Endodermal cell (in vitro differentiated cells): ENCODE data around the gene CD3E. TPM values are rescaled to one million over a fixed set of nuclear protein-coding genes. Genes with fewer than 3 reads are reported as not detected.

Source experiments
- DNase-seq: peaks from one replicate; pipeline ENCODE4 v3.0.0-alpha.2; 2017
- H3K27ac ChIP-seq: 2 replicates; pipeline ENCODE4 v1.5.1; 2013; ENCODE audit warnings: mild to moderate bottlenecking, low read depth, low read length, moderate library complexity
- H3K27me3 ChIP-seq: 2 replicates; pipeline ENCODE4 v1.6.1; 2013; ENCODE audit warnings: mild to moderate bottlenecking, low read length, moderate library complexity; ENCODE audit not compliant: insufficient read depth, control insufficient read depth, poor library complexity, severe bottlenecking
- H3K36me3 ChIP-seq: 2 replicates; pipeline ENCODE4 v1.7.0; 2013; ENCODE audit warnings: mild to moderate bottlenecking, low read length, moderate library complexity; ENCODE audit not compliant: control insufficient read depth, insufficient read depth
- H3K4me1 ChIP-seq: one replicate; pipeline ENCODE4 v1.7.0; 2013; ENCODE audit warnings: low read length; ENCODE audit not compliant: control insufficient read depth, insufficient read depth
- H3K4me3 ChIP-seq: 2 replicates; pipeline ENCODE4 v1.5.1; 2013; ENCODE audit warnings: mild to moderate bottlenecking, low read length, moderate library complexity
- H3K9ac ChIP-seq: 2 replicates; pipeline ENCODE4 v1.6.1; 2013; ENCODE audit warnings: mild to moderate bottlenecking, low read length, moderate library complexity; ENCODE audit not compliant: poor library complexity, severe bottlenecking; ENCODE audit errors: extremely low read depth
- H3K9me3 ChIP-seq: 2 replicates; pipeline ENCODE4 v1.6.1; 2013; ENCODE audit warnings: mild to moderate bottlenecking, low read length, moderate library complexity; ENCODE audit not compliant: control insufficient read depth
- H3K27ac Mint-ChIP-seq: 2 replicates; pipeline ENCODE4 v1.8.0; 2020; ENCODE audit warnings: mixed read lengths
- H3K27me3 Mint-ChIP-seq: 2 replicates; pipeline ENCODE4 v1.8.0; 2021; ENCODE audit warnings: mild to moderate bottlenecking, mixed read lengths; ENCODE audit not compliant: insufficient read depth
- H3K36me3 Mint-ChIP-seq: 2 replicates; pipeline ENCODE4 v1.8.0; 2020; ENCODE audit warnings: low read depth, mixed read lengths
- H3K4me1 Mint-ChIP-seq: 2 replicates; pipeline ENCODE4 v1.8.0; 2020; ENCODE audit warnings: mixed read lengths
- H3K4me3 Mint-ChIP-seq: 2 replicates; pipeline ENCODE4 v1.8.0; 2020; ENCODE audit warnings: mild to moderate bottlenecking, moderate library complexity, mixed read lengths
- H3K9me3 Mint-ChIP-seq: 2 replicates; pipeline ENCODE4 v1.8.0; 2020; ENCODE audit warnings: mild to moderate bottlenecking, mixed read lengths
- WGBS, 2 experiments: methylation state at CpG; one replicate each; pipeline versions ENCODE4 v1.1.5 to v1.1.7; 2013; ENCODE audit warnings: missing lambda C conversion rate in 2 of 2, mixed read lengths in 1 of 2; ENCODE audit not compliant: insufficient coverage in 1 of 2, insufficient read length in 1 of 2; 5-methylcytosine and 5-hydroxymethylcytosine counted together
- total RNA-seq, 2 donors: library from RNA; stranded (reverse); fragmentation: NEBNext Ultra II Directional in 1 of 2; extraction: Animal tissue kit (Norgen Biotek cat#: 25700) in 1 of 2; gene quantifications; 2 replicates in 1 of 2; 3 replicates in 1 of 2; pipeline ENCODE4 v1.2.1, GENCODE V29; 2021
- TF ChIP-seq, protein P1 (sequence below): fragments of 200-600 bp; sonication (generic); conservative IDR thresholded peaks from 2 replicates; pipeline ENCODE4 v1.5.0; 2021; ENCODE audit warnings: antibody characterized with exemption, mild to moderate bottlenecking

The CD3E gene
- total RNA-seq, 2 donors from 2014 or later = 0.29 TPM; not detected in 1

DNA sequence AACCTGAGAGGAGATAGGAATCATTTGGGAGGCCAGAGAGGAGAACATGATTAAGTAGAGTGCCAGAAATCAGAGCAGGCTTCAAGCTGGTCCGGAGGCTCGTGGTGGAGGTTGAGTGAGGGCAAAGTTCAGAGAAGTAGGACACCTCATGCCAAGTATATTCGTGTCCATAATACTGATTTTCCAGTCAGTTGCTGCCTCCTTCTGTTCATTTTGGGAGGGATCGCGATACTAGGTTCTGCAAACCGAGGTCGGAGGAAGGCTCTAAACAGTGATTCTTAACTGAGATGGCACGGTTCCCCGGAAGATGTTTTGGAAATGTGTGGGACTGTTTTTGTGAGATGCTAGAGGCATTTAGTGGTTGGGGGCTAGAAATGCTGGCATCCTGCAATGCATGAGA lies 13.6 kb upstream of the CD3E start:
- H3K27me3 Mint-ChIP-seq = peaks cover 39% of the 10 kb centered on the region
- Histone ChIP-seq H3K27ac (no peak overlapping the region), H3K4me3 (no peak overlapping the region), H3K27me3 (peaks cover 18% of the 10 kb centered on the region), H3K9ac (no peak overlapping the region), H3K36me3 (no peaks in the 10 kb centered on the region), H3K9me3 (no peaks in the 10 kb centered on the region), H3K4me1 (no peaks in the 10 kb centered on the region)
- DNase-seq = peak; percentile 73
- WGBS, 2 experiments = 42 to 47% methylated on average over 9 of the region's 9 CpGs
- no peaks in the 10 kb centered on the region for H3K4me1 Mint-ChIP-seq
- no peaks in the 10 kb centered on the region for H3K36me3 Mint-ChIP-seq
- H3K9me3 Mint-ChIP-seq = peaks cover 3% of the 10 kb centered on the region
- TF ChIP-seq, protein P1, sequence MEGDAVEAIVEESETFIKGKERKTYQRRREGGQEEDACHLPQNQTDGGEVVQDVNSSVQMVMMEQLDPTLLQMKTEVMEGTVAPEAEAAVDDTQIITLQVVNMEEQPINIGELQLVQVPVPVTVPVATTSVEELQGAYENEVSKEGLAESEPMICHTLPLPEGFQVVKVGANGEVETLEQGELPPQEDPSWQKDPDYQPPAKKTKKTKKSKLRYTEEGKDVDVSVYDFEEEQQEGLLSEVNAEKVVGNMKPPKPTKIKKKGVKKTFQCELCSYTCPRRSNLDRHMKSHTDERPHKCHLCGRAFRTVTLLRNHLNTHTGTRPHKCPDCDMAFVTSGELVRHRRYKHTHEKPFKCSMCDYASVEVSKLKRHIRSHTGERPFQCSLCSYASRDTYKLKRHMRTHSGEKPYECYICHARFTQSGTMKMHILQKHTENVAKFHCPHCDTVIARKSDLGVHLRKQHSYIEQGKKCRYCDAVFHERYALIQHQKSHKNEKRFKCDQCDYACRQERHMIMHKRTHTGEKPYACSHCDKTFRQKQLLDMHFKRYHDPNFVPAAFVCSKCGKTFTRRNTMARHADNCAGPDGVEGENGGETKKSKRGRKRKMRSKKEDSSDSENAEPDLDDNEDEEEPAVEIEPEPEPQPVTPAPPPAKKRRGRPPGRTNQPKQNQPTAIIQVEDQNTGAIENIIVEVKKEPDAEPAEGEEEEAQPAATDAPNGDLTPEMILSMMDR = peak; percentile 67
- no peak overlapping the region for H3K27ac Mint-ChIP-seq
- no peak overlapping the region for H3K4me3 Mint-ChIP-seq

DNA sequence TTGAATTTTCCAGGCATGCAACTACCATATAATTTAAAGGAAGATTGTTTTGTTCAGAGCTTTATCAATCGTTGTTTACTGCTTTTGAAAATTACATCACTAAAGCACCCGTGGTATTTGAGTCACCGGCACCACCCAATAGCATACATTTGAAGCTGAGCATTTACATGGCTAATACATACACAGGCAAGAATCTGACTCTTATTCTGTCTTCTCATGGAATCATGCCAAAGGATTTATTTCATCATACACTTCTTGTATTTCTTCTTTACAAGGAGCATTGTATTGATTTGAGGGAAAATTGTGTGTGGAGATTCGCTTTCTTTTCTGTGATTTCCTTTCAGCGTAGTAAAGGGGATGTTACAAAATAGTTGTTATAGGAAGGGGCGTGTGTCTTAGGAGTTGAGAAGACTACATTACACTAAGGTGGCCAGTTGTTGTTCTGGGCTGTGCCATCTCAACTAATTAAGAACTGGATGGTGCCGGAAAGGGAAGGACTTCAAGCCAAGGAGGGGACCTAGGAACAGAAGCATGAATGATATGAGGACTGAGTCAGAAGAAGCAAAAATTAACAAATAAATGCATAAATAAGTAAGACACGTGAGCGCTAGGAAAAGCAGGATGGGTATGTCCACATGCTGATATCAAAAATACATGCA lies 12.9 kb upstream of the CD3E start:
- DNase-seq = no peak
- no peak overlapping the region for H3K27ac ChIP-seq
- H3K9ac ChIP-seq = no peak overlapping the region
- peaks cover 18% of the 10 kb centered on the region for H3K27me3 ChIP-seq
- H3K36me3 ChIP-seq = no peaks in the 10 kb centered on the region
- Mint-ChIP-seq H3K36me3 (no peaks in the 10 kb centered on the region), H3K27me3 (peaks cover 33% of the 10 kb centered on the region), H3K4me3 (no peak overlapping the region), H3K4me1 (no peaks in the 10 kb centered on the region), H3K27ac (no peak overlapping the region), H3K9me3 (peaks cover 3% of the 10 kb centered on the region)
- H3K4me1 ChIP-seq = no peaks in the 10 kb centered on the region
- H3K9me3 ChIP-seq = no peaks in the 10 kb centered on the region
- no peak overlapping the region for H3K4me3 ChIP-seq
- 87 to 89% methylated on average over 8 to 9 of the region's 9 CpGs for WGBS, 2 experiments
- TF ChIP-seq, protein P1 = no peak

DNA sequence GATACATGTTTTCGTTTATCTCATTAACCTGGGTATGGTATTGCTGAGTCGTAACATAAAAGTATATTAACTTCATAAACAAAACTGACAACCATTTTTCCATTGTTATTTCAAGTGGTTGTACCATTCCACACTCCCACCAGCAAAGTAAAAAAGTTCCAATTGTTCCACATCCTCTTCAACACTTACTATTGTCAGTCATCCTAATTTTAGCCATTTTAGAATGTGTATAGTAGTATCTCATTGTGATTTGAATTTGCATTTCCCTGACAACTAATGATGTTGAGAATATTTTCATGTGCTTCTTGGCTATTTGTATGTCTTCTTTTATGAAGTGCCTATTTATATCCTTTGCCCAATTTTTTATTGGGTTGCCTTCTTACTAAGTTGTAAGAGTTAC lies 10.5 kb upstream of the CD3E start:
- DNase-seq = no peak
- H3K27ac ChIP-seq = no peak overlapping the region
- Mint-ChIP-seq H3K4me1 (no peaks in the 10 kb centered on the region), H3K4me3 (no peak overlapping the region), H3K27me3 (peaks cover 30% of the 10 kb centered on the region), H3K9me3 (peaks cover 3% of the 10 kb centered on the region), H3K27ac (no peak overlapping the region), H3K36me3 (no peaks in the 10 kb centered on the region)
- TF ChIP-seq, protein P1 = no peak
- H3K36me3 ChIP-seq = no peaks in the 10 kb centered on the region
- H3K9me3 ChIP-seq = no peaks in the 10 kb centered on the region
- no peak overlapping the region for H3K4me3 ChIP-seq
- H3K4me1 ChIP-seq = no peaks in the 10 kb centered on the region
- no peak overlapping the region for H3K9ac ChIP-seq
- 100% methylated on average over 1 to 2 of the region's 2 CpGs for WGBS, 2 experiments
- peaks cover 18% of the 10 kb centered on the region for H3K27me3 ChIP-seq
